NCI-H82 treated with DMSO at 0.1 percent for 48 hours (cell line): Measurements from ENCODE around the gene KIR3DL1.
"Not testable (repeated sequence)": the region's sequence is repeated elsewhere in the genome, so short reads cannot be mapped to it uniquely, and the experiment has no call there.

Experiments
- DNase-seq: peaks from one replicate; lab custom pipeline; 2025; ENCODE audit not compliant: unreplicated experiment; lab: John Stamatoyannopoulos, UW

Gene KIR3DL1

GRCh38 chr19:54806516-54806838, 9.8 kb upstream of the KIR3DL1 start:
- DNase-seq, result no peak

- DNase-seq, result not testable (repeated sequence)
Measured at GRCh38 chr19:54814571-54814970, 1.7 kb upstream of the KIR3DL1 start.

- no peak for DNase-seq
Measured at GRCh38 chr19:54817670-54818536, 1.6 kb downstream of the KIR3DL1 start.

- not testable (repeated sequence) for DNase-seq
Measured at GRCh38 chr19:54824416-54824815, 8.1 kb downstream of the KIR3DL1 start.

- not testable (repeated sequence) for DNase-seq
Measured at GRCh38 chr19:54825326-54825725, 9.1 kb downstream of the KIR3DL1 start.

GRCh38 chr19:54828064-54828463, 11.8 kb downstream of the KIR3DL1 start:
- not testable (repeated sequence) for DNase-seq

GRCh38 chr19:54832496-54832895, 16.2 kb downstream of the KIR3DL1 start, which contains the start of gene KIR2DS4:
TSS of gene KIR2DS4 (plus strand) at chr19:54832676.
- DNase-seq, result not testable (repeated sequence)

- not testable (repeated sequence) for DNase-seq
Measured at GRCh38 chr19:54835126-54835525, 18.9 kb downstream of the KIR3DL1 start.

- DNase-seq, result not testable (repeated sequence)
Measured at GRCh38 chr19:54837522-54837921, 21.3 kb downstream of the KIR3DL1 start.

GRCh38 chr19:54843171-54843570, 26.9 kb downstream of the KIR3DL1 start:
- not testable (repeated sequence) for DNase-seq

GRCh38 chr19:54850061-54850640, 33.9 kb downstream of the KIR3DL1 start, which contains the start of gene KIR3DL2:
TSS of gene KIR3DL2 (plus strand) at chr19:54850443. CDS start at chr19:54850476, 33 bp downstream.
- DNase-seq, result not testable (repeated sequence)

- no peak for DNase-seq
Measured at GRCh38 chr19:54850930-54851329, 34.7 kb downstream of the KIR3DL1 start.

- no peak for DNase-seq
Measured at GRCh38 chr19:54851353-54851752, 35.1 kb downstream of the KIR3DL1 start.

- DNase-seq, result not testable (repeated sequence)
Measured at GRCh38 chr19:54855241-54855640, 39.0 kb downstream of the KIR3DL1 start.

- DNase-seq, result not testable (repeated sequence)
Measured at GRCh38 chr19:54858476-54858875, 42.2 kb downstream of the KIR3DL1 start.

- not testable (repeated sequence) for DNase-seq
Measured at GRCh38 chr19:54859421-54859820, 43.2 kb downstream of the KIR3DL1 start.

- not testable (repeated sequence) for DNase-seq
Measured at GRCh38 chr19:54863459-54863858, 47.2 kb downstream of the KIR3DL1 start.

GRCh38 chr19:54871696-54872095, 55.4 kb downstream of the KIR3DL1 start:
- no peak for DNase-seq

GRCh38 chr19:54873990-54874389, 57.7 kb downstream of the KIR3DL1 start, which contains the start of gene FCAR:
TSS of gene FCAR (plus strand) at chr19:54874235. CDS start at chr19:54874290, 55 bp downstream.
- DNase-seq, result no peak

GRCh38 chr19:54875506-54875905, 59.2 kb downstream of the KIR3DL1 start:
- no peak for DNase-seq

- DNase-seq, result no peak
Measured at GRCh38 chr19:54877471-54877870, 61.2 kb downstream of the KIR3DL1 start.
